Activated T-cell treated with anti-CD3 and anti-CD28 coated beads for 1 hour (primary cell): ENCODE measurements around the gene OR2H1.

ENCODE experiments used
- DNase-seq: peaks from one replicate; pipeline ENCODE4 v3.0.0-alpha.2; 2020; ENCODE audit warnings: low read depth

The OR2H1 gene

GRCh38 chr6:29510746-29511300 is 53.9 kb downstream of the OR2H1 start:
- no peak for DNase-seq
